ENCODE measurements around the gene ZNF770. TPM values are rescaled to one million over a fixed set of nuclear protein-coding genes. Genes with fewer than 3 reads are reported as not detected.

The ZNF770 gene
- total and polyA plus RNA-seq, 9 of the 15 experiments (the other 6 are each of a cell fraction or from before 2014, with no cell fraction given) = 3.4 to 50.8 (median 40.3) TPM

DNA sequence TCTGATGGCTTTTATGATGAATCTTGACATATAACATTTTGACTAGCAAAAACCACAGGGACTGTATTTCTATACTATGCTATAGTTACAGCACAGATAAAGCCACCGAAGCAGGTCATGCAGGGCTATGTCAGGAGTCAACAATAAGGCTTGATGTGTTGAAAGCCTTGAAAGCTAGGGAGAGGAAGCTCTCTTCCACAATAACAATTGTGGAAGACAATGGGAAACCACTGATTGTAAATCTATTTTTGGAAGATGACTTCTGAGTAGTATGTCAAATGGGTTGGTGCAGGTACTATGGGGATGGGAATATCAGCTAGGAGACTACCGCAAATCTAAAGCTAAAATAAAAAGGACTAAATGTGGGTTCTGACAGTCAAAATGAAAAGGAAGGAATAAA, 14.6 kb downstream of the ZNF770 start (continued):
- no peak for TF ChIP-seq ZNF41 (CRISPR knock-in tag; conservative IDR thresholded peaks at IDR 0.05)
- TF ChIP-seq MYC (IDR thresholded peaks at IDR 0.05; ENCODE audit: low read depth, low read length) = no peak
- TF ChIP-seq MYC (CRISPR knock-in tag; IDR thresholded peaks at IDR 0.05; ENCODE audit: borderline replicate concordance, low read depth) = no peak
- no peak for TF ChIP-seq ETV5 (CRISPR knock-in tag; IDR thresholded peaks at IDR 0.05; ENCODE audit: low read depth)
- no peak for TF ChIP-seq SETDB1 (IDR thresholded peaks at IDR 0.05; ENCODE audit: low read length)
- no peak for TF ChIP-seq ZBTB1 (CRISPR knock-in tag; IDR thresholded peaks at IDR 0.05; ENCODE audit: borderline replicate concordance, low read depth)
- TF ChIP-seq HSF4 (CRISPR knock-in tag; IDR thresholded peaks at IDR 0.05; ENCODE audit: borderline replicate concordance) = no peak
- TF ChIP-seq, protein P1, sequence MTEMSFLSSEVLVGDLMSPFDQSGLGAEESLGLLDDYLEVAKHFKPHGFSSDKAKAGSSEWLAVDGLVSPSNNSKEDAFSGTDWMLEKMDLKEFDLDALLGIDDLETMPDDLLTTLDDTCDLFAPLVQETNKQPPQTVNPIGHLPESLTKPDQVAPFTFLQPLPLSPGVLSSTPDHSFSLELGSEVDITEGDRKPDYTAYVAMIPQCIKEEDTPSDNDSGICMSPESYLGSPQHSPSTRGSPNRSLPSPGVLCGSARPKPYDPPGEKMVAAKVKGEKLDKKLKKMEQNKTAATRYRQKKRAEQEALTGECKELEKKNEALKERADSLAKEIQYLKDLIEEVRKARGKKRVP (CRISPR knock-in tag; IDR thresholded peaks at IDR 0.05) = no peak
- TF ChIP-seq ZNF134 (CRISPR knock-in tag; conservative IDR thresholded peaks at IDR 0.05) = no peak
- no peak for TF ChIP-seq NFATC3 (IDR thresholded peaks at IDR 0.05)
- TF ChIP-seq, protein P2, sequence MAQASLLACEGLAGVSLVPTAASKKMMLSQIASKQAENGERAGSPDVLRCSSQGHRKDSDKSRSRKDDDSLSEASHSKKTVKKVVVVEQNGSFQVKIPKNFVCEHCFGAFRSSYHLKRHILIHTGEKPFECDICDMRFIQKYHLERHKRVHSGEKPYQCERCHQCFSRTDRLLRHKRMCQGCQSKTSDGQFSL (CRISPR knock-in tag; IDR thresholded peaks at IDR 0.05) = no peak
- TF ChIP-seq, protein P2 (tag; IDR thresholded peaks at IDR 0.05) = no peak
- no peak for TF ChIP-seq POLR2H (tag; IDR thresholded peaks at IDR 0.05; ENCODE audit: low read depth)

Data from K562 (cell line).